RWPE1 (cell line): ENCODE data around the gene GTF3C5.
A peak's percentile ranks its signal among the peaks of the same experiment; 100 is the strongest.

Experiments
- CTCF ChIA-PET: fragments of 350-600 bp; sonication (Branson Sonifier 250); formaldehyde crosslinking; extraction: SDS; loops from one replicate; lab custom pipeline; 2021; lab: Yijun Ruan, JAX
- POLR2A ChIA-PET: fragments of 400-600 bp; formaldehyde crosslinking; extraction: SDS; loops from one replicate; lab custom pipeline; 2020; ENCODE audit warnings: antibody characterized with exemption; ENCODE audit not compliant: low non-redundant PET; lab: Yijun Ruan, JAX
- DNase-seq: peaks from one replicate; pipeline ENCODE4 v3.0.0; 2012; ENCODE audit warnings: low spot score
- H3K27ac ChIP-seq: fragments of 450-650 bp; 2 replicates; pipeline ENCODE4 v1.5.1; 2017
- TF ChIP-seq, protein P1 (sequence below): fragments of 450-650 bp; conservative IDR thresholded peaks from 2 replicates; pipeline ENCODE4 v1.5.1; 2017; ENCODE audit warnings: low read depth, mild to moderate bottlenecking

The GTF3C5 gene

DNA sequence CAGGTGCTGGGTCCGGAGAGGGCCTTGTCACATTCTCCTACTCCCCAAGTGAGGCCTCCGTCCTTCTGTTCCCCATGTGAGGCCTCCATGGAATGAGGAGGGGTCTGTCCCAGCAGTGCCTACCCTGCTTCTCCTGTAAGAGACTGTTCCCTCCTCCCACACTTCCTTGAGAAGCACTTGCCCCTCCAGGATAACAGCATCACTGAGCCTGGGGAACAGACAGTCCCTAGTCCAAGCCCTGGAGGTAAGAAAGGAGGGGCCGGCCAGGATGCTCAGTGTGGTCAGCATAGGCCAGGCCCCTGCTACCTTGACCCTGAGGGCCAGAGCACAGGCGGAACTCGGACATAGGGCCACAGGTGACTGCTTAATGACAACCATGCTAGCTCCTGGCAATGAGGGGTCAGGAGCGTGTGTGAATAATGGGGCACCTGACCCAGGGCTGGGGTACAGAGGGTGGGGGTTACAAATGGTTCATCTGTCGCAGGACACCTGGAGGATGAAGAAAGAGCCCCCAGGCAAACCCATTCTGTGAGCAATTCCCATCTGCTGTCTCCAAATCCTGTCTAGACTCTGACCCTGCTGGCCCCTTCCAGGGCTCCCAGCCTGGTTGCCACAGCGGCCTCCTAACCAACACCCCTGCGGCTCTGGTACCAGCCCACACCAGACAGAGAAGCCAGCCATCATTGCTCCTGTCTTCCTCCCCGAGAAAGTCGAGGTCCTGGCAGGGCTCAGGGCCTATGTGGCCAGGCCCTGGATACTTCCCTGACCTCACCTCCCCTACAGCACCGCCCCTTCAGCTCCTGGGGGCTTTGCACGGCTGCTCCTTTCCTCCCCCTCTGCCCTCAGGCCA, 69.9 kb downstream of the GTF3C5 start:
- POLR2A ChIA-PET: no interaction called here

DNA sequence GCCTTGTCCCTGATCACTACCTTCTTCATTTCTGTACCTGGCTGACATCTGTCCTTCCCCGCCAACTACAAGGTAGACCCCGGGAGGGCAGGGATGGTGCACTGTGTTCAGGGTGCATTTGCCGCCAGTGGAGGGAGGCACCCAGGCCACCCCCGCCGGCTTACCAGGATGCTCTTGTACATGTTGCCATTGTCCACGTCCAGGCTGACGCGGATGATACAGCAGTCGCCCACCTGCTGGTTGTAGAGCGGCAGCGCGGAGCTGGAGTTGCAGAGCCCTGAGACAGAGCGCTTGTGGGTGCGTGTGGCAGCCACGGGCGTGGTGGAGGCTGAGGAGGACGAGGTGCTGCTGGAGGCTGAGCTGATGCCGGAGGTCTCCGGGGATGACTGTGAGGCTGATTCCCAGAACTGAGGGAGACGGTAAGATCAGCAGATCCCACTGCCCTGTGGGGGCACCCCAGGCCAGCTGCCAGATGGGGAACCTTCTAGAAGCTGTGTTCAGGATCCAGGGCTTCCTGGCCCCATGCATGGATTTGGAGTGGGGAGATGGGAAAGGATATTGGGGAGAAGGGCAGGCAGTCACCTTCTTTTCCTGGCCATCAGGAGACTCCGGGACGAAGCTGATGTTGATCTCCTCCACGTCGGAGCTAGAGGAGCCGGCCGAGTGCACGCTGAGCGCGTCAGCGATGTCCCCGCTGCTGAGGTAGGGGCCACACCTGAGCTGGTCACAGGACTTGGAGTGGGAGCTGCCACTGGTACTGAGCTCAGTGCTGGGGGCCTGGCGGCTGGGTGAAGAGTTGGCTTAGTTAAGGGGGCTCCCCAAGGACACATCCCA, 70.8 kb downstream of the GTF3C5 start:
- POLR2A ChIA-PET: interaction anchor here (0.7 kb wide), 1 partner anchor 48 kb away, joined by 3 read pairs; no protein-coding TSS in a partner anchor
- TF ChIP-seq, protein P1, sequence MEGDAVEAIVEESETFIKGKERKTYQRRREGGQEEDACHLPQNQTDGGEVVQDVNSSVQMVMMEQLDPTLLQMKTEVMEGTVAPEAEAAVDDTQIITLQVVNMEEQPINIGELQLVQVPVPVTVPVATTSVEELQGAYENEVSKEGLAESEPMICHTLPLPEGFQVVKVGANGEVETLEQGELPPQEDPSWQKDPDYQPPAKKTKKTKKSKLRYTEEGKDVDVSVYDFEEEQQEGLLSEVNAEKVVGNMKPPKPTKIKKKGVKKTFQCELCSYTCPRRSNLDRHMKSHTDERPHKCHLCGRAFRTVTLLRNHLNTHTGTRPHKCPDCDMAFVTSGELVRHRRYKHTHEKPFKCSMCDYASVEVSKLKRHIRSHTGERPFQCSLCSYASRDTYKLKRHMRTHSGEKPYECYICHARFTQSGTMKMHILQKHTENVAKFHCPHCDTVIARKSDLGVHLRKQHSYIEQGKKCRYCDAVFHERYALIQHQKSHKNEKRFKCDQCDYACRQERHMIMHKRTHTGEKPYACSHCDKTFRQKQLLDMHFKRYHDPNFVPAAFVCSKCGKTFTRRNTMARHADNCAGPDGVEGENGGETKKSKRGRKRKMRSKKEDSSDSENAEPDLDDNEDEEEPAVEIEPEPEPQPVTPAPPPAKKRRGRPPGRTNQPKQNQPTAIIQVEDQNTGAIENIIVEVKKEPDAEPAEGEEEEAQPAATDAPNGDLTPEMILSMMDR: no peak
- CTCF ChIA-PET: interaction anchor here (0.6 to 6.7 kb wide), 8 partner anchors 9 to 256 kb away, joined by 3 to 71 read pairs (median 4); no protein-coding TSS in a partner anchor

More for the DNA sequence above, 69.9 kb downstream of the GTF3C5 start:
- DNase-seq: no peak
- TF ChIP-seq, protein P1: no peak
- CTCF ChIA-PET: interaction anchor here (0.6 to 6.7 kb wide), 3 partner anchors 43 to 73 kb away, joined by 3 to 71 read pairs (median 33); no protein-coding TSS in a partner anchor
- H3K27ac ChIP-seq: peak overlapping the region; percentile 9

DNA sequence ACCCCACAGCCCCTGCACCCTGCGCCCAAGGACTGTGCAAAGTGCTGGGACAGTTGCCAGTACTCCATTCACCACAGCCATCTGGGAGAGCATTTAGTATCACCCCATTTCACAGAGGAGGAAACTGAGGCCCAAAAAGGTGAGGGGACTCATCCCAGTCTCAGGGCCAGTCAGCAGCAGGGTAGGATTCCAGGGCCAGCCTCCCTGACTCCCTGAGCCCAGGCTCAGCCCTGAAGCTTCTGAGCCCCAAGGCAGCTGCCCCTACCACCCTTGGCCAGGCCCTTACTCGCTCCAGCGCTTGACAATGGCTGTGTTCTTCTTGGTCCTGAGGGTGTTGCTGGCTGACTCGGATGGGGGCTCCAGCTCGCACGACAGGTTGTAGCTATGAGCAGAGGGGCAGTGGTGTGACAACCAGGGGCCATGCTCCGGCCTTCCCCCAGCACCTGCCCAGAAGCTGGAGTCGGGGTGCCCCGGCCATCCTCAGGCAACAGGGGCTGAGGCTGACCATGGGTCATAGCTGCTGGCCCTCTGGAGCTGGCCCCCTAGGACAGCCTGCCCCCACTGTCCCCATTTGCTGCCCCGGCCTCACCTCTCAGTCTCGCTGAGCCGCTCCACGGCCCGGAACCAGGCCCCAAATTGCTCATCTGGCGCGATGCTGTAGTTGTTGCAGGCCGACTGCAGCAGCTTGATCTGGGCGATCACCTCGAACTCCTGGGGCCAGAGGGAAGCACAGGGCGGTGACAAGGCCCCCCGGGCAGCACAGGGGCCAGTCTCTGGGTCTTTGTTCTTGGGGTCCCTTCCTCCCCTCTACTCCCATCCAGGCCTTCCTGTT, 71.6 kb downstream of the GTF3C5 start:
- no peak for DNase-seq
- ChIA-PET POLR2A (interaction anchor here (0.7 kb wide), 1 partner anchor 49 kb away, joined by 3 read pairs; no protein-coding TSS in a partner anchor), CTCF (interaction anchor here (0.5 to 6.7 kb wide), 19 partner anchors 9 to 255 kb away, joined by 3 to 71 read pairs (median 4); no protein-coding TSS in a partner anchor)
- H3K27ac ChIP-seq: peak overlapping the region; percentile 51
- TF ChIP-seq, protein P1: no peak

More for the DNA sequence above, 70.8 kb downstream of the GTF3C5 start:
- no peak overlapping the region for H3K27ac ChIP-seq
- DNase-seq: no peak

DNA sequence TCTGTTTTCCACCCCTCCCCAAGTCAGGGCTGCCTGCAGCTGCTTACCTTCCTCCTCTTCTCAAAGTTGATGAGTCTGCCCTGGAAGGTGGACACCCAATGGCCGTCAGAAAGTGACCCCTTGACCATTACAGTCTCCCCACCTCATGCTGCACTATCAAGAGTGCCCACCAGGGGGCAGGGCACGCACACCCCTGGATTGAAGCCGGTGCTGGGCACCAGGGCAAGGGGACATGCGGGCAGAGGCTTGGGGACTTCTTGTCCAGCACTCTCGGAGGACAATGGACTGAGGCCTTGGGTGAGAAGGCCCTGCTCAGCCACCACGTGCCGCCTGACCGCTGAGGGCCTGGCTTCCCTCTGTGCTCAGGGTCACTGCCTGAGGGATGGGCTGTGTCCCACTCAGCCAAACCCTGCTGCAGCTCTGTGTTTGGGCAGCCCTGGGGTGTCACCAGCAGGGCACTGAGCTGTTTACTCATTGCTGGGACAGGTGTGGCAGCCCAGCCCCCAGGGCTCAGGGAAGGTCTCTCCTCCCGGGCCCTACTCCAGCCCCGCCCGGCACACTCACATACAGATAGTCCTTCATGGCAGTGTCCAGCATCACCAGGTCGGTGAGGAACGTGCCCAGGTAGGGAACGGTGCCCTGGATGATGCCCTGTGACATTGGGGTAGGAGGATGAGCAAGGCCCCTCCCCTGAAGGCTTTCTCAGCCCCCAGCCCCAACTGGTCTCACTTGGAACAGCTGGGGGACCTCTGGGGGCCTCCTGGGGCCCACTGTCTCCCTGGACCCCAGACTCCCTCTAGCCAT, 72.6 kb downstream of the GTF3C5 start:
- TF ChIP-seq, protein P1: peak; percentile 100
- ChIA-PET POLR2A (no interaction called here), CTCF (interaction anchor here (0.5 to 6.7 kb wide), 19 partner anchors 14 to 185 kb away, joined by 3 to 71 read pairs (median 4); no protein-coding TSS in a partner anchor)
- H3K27ac ChIP-seq: peak overlapping the region; percentile 51
- peak; percentile 67 for DNase-seq

DNA sequence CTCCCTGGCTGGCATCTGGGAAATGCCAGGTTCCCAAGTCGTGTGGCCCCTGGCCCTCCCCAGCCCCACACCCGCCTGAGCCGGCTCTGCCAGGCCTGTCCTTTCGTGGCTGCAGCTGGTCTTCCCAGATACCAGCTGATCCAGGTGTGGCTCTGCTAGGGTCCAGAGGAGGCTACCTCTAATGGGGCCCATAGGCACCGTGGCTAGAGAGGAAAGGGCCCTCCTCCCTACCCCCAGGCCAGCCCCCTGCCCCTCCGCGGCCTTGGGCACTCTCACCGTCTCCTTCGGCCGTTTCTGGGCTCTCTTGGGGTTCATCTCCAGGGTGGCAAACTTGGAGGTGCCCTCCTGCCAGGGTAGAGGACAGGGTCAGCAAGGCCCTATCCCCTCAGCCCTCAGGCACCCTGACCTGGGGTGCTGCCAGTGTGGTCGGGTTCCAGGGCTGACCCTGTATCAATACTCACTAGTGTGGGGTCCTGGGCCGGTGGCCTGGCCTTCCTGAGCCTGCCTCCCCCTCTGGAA, 73.2 kb downstream of the GTF3C5 start:
- DNase-seq: no peak
- CTCF ChIA-PET: interaction anchor here (0.6 to 6.7 kb wide), 7 partner anchors 15 to 57 kb away, joined by 3 to 71 read pairs (median 9); no protein-coding TSS in a partner anchor
- TF ChIP-seq, protein P1: no peak
- POLR2A ChIA-PET: no interaction called here
- peak overlapping the region; percentile 51 for H3K27ac ChIP-seq
